Measurements from ENCODE around the gene COL23A1. TPM values are rescaled to one million over a fixed set of nuclear protein-coding genes. Genes with fewer than 3 reads are reported as not detected.

Gene COL23A1
- total and polyA plus RNA-seq, 2 of the 13 experiments (the other 11 are each of a cell fraction or from before 2014, with no cell fraction given), result not detected

DNA sequence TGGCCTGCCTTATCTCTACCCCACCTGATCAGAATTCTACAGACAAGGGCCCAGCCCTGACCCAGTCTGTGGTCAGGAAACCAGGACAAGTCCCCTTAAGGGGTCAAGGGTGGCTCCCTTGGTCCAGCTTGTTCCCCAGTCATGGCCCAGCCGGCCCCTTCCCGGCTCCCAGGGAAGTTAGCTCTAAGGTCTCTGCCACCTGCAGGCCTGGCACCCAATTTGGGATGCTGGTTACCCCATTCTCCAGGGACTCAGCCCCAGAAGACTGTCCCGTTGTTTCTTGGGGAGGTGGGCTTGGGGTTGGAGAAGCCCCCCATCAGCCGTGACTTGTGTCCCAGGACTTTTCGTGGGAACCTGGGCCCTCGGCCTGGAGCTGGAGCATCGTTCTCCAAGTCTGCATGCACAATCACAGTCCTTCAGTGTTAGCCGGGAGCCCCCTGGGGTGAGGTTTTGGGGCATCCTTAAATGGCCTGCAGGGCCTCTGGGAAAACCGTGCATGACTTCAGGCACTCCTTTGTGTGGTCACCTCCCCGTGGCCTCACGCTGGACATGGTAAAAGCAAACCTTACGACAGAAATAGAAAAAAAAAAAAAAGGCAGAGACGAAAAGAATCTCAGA lies 206.8 kb downstream of the COL23A1 start (continued):
- no peak for TF ChIP-seq FOXC1 (CRISPR knock-in tag; IDR thresholded peaks at IDR 0.05; ENCODE audit: borderline replicate concordance)
- no peak for TF ChIP-seq HOXA3 (CRISPR knock-in tag; IDR thresholded peaks at IDR 0.05)
- TF ChIP-seq, protein P1, sequence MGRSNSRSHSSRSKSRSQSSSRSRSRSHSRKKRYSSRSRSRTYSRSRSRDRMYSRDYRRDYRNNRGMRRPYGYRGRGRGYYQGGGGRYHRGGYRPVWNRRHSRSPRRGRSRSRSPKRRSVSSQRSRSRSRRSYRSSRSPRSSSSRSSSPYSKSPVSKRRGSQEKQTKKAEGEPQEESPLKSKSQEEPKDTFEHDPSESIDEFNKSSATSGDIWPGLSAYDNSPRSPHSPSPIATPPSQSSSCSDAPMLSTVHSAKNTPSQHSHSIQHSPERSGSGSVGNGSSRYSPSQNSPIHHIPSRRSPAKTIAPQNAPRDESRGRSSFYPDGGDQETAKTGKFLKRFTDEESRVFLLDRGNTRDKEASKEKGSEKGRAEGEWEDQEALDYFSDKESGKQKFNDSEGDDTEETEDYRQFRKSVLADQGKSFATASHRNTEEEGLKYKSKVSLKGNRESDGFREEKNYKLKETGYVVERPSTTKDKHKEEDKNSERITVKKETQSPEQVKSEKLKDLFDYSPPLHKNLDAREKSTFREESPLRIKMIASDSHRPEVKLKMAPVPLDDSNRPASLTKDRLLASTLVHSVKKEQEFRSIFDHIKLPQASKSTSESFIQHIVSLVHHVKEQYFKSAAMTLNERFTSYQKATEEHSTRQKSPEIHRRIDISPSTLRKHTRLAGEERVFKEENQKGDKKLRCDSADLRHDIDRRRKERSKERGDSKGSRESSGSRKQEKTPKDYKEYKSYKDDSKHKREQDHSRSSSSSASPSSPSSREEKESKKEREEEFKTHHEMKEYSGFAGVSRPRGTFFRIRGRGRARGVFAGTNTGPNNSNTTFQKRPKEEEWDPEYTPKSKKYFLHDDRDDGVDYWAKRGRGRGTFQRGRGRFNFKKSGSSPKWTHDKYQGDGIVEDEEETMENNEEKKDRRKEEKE (IDR thresholded peaks at IDR 0.05), result no peak
- TF ChIP-seq XRCC5 (optimal IDR thresholded peaks at IDR 0.05; ENCODE audit: low read length), result no peak
- TF ChIP-seq ASH2L (IDR thresholded peaks at IDR 0.05; ENCODE audit: insufficient read length, low read depth, low read length), result no peak
- no peak for TF ChIP-seq SIX1 (CRISPR knock-in tag; IDR thresholded peaks at IDR 0.05; ENCODE audit: borderline replicate concordance)
- no peak for TF ChIP-seq ZFP82 (CRISPR knock-in tag; IDR thresholded peaks at IDR 0.05; ENCODE audit: borderline replicate concordance)
- TF ChIP-seq, protein P2, sequence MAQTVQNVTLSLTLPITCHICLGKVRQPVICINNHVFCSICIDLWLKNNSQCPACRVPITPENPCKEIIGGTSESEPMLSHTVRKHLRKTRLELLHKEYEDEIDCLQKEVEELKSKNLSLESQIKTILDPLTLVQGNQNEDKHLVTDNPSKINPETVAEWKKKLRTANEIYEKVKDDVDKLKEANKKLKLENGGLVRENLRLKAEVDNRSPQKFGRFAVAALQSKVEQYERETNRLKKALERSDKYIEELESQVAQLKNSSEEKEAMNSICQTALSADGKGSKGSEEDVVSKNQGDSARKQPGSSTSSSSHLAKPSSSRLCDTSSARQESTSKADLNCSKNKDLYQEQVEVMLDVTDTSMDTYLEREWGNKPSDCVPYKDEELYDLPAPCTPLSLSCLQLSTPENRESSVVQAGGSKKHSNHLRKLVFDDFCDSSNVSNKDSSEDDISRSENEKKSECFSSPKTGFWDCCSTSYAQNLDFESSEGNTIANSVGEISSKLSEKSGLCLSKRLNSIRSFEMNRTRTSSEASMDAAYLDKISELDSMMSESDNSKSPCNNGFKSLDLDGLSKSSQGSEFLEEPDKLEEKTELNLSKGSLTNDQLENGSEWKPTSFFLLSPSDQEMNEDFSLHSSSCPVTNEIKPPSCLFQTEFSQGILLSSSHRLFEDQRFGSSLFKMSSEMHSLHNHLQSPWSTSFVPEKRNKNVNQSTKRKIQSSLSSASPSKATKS (CRISPR knock-in tag; IDR thresholded peaks at IDR 0.05), result no peak
- TF ChIP-seq ZNF260 (CRISPR knock-in tag; IDR thresholded peaks at IDR 0.05; ENCODE audit: borderline replicate concordance, low read depth), result no peak
